Motor neuron (in vitro differentiated cells): ENCODE measurements around the gene OXNAD1. TPM values are rescaled to one million over a fixed set of nuclear protein-coding genes. Genes with fewer than 3 reads are reported as not detected.

Experiments used
- ATAC-seq, 8 experiments: fragments of 200-7000 bp; cut with Tn5 transposase; replicated peaks in 6 of 8; 2 replicates each; pipeline ENCODE4 v1.8.0; 2021; ENCODE audit warnings: mild to moderate bottlenecking in 8 of 8, moderate library complexity in 8 of 8
- H3K27ac ChIP-seq, 2 donors: fragments of 250-450 bp; sonication (Bioruptor Pico); 2 replicates each; pipeline ENCODE4 v1.9.0; 2021; ENCODE audit warnings: antibody characterized with exemption in 2 of 2, mild to moderate bottlenecking in 2 of 2, moderate library complexity in 1 of 2
- H3K4me1 ChIP-seq, 2 donors: fragments of 250-450 bp; sonication (Bioruptor Pico); replicated peaks in 1 of 2; 2 replicates each; pipeline ENCODE4 v1.6.1; 2021; ENCODE audit warnings: antibody characterized with exemption in 2 of 2, mild to moderate bottlenecking in 2 of 2, moderate library complexity in 1 of 2
- H3K4me3 ChIP-seq, 5 donors: fragments of 250-450 bp; sonication (Bioruptor Pico); 2 replicates each; pipeline ENCODE4 v1.9.0; 2021; ENCODE audit warnings: antibody characterized with exemption in 5 of 5, mild to moderate bottlenecking in 5 of 5, moderate library complexity in 4 of 5
- WGBS, 10 experiments: fragments of 450-650 bp; shearing (Covaris generic); methylation state at CpG; one replicate each; pipeline ENCODE4 v1.0.0; 2022; 5-methylcytosine and 5-hydroxymethylcytosine counted together
- in situ Hi-C, 9 experiments: fragments of 400-800 bp; cut with MboI; loops; one replicate each; pipeline ENCODE4 v1.15.0; 2021; ENCODE audit warnings: low sequenced_read_pairs in 9 of 9, low pct_unique_long_range_greater_than_20kb in 2 of 9; ENCODE audit not compliant: unreplicated experiment in 9 of 9
- total RNA-seq, 8 experiments: library from RNA; unstranded; fragments of 300-600 nt; gene quantifications; 2 replicates each; pipeline versions ENCODE4 v1.2.3 to v1.2.4, GENCODE V29; 2022

The OXNAD1 gene
- total RNA-seq, 8 experiments from 2014 or later: 10.2 to 25.2 (median 18.1) TPM

DNA sequence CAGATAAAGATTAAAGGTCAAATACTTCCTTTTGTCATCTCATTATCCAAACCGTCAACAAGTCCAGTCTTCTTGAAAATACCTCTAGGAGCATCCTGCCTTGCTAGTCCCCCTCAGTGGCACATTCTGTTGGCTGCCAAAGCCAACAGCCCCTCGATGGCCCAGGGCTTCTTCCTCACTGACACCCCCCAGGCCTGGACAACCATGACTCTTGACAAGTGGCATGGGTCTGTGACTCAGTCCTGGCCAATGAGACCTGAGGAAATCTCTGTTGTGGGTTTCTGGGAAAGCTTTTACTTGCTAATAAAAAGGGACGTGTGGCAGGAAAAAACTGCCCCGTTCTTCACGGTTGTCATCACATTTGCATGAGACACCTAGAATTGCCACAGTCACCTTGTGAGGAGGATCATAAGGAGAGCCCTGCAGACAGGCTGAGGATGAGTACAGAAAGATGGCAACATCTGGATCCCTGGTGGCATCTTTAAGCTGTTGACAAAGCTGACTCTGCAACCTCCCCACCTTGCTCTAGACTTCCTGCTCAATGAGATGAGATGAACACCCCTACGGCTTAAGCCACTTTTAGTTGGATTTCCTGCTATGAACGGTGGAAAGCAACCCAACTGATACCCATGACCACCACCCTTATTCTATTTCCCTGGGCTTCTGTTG, 81.5 kb downstream of the OXNAD1 start:
- no peak for ATAC-seq
- 84 to 100% (median 93%) methylated on average over 1 to 6 of the region's 7 CpGs; no CpG with 5 or more reads in 2 of the 10 experiments for WGBS, 10 experiments
- Histone ChIP-seq H3K27ac (no peak overlapping the region), H3K4me1 (peaks cover 4 to 10% of the 10 kb centered on the region in 2 donors), H3K4me3 (no peak overlapping the region)
- in situ Hi-C loops: no loop called here

DNA sequence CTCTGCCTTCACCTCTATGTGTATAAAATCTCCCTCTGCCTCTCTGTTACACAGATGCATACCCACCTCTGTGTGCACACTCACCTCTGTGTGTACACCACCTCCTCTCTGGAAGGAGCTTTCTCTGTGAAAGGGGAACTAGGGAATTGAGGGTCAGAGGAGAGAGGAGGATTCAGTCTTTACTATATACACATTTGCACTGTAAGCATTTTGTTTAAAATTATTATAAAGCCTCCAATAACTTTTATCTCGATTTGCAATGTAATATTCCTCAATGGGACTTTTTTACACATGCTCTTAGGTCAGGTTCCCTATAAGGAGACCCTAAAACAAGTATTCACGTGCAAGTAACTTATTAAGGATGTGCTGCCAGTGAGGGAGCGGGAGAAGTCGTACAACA, 82.5 kb downstream of the OXNAD1 start:
- no peak for ATAC-seq
- Histone ChIP-seq H3K4me1 (peaks cover 4 to 10% of the 10 kb centered on the region in 2 donors), H3K27ac (no peak overlapping the region), H3K4me3 (no peak overlapping the region)
- 80 to 100% (median 89%) methylated on average over 2 to 4 of the region's 4 CpGs; no CpG with 5 or more reads in 1 of the 10 experiments for WGBS, 10 experiments
- in situ Hi-C loops: no loop called here

DNA sequence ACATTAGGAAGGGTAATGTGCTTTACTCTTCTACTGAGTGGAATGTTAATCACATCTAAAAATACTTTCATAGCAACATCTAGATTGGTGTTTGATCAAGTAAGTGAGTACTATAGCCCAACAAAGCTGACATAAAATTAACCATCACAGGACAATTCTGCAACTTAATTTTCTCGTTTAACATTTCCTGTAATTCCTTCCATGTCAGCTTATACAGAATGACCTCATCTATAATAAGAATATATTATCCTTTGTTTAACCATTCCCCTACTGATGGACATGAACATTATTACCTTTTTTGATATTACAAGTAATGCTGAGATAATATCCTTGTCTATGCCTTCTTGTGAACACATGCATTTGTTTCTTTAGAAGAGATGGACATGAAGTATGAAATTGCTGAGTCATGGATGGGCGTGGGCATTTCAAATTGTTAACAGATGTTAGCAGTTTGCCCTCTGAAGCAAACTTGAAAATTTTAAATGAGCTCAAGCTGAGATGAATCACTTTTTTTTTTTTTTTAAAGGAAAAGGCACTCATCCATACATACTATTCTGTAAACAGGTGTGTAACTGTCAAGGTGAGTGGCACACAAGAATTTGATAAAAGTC, 85.1 kb downstream of the OXNAD1 start:
- peaks cover 1 to 8% of the 10 kb centered on the region in 2 donors for H3K4me1 ChIP-seq
- ATAC-seq: peak in 3 of 8 experiments; percentile 81 to 90 (median 85)
- H3K27ac ChIP-seq: no peak overlapping the region
- in situ Hi-C loops: no loop called here
- WGBS, 10 experiments: 0 to 93% (median 11%) methylated on average over 1 to 2 of the region's 2 CpGs; no CpG with 5 or more reads in 2 of the 10 experiments
- no peak overlapping the region for H3K4me3 ChIP-seq

DNA sequence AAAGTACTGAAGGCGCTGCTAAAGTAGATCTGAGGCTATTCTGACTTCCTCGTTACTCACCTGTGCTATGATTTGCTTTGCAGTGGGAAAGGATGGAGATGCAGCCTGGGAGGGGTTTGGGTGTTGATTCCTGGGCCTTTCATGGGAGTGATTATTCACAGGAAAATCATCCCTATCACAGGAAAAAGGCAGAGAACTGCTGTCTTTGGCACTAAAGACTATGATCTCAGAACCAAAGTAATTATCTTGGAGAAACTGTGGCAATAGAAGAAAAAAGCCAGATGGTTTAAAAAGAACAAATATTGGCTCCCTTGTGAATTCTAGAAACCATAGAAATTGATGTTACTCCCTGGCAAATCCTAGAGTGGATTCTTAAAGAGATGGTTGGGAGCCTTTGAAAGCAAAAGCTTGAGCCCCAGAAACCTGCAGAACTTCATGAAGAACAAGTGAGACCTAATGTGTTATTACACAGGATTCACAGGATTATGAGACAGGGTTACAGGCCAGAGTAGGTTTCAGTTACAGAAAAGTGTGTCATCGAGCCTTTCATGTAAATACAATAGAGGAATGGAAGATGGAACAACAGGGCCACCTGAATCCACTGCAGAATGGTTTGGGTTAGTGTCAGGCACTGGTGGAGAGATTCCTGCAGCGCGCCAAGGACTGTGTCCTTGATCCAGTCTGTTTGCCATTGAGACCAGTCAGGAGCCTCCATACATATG, 85.7 kb downstream of the OXNAD1 start:
- H3K4me3 ChIP-seq: no peak overlapping the region
- peak in 2 of 8 experiments; percentile 29 to 49 for ATAC-seq

DNA sequence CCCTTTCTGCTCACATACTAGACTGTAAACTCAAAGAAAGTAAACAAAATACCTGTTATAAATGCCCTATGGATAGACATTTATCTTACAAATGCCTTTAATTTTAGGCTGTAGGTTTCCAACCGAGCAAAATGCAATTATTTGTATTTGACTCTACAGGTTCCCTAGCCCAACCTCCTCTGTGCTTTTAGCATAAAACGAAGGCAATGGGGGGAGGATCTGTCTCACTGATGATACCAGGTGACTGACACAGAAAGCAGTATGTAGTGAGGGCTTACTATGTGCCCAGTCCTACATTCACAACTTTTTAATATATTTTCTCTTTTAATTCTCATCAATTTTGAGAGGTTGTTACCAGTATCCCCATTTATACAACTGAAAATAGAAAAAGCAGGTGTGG, 87.4 kb downstream of the OXNAD1 start:
- H3K4me3 ChIP-seq: no peak overlapping the region
- no peak for ATAC-seq
- in situ Hi-C loops: no loop called here
- H3K27ac ChIP-seq: no peak overlapping the region
- 0 to 100% (median 61%) methylated on average over 1 to 2 of the region's 2 CpGs; no CpG with 5 or more reads in 2 of the 10 experiments for WGBS, 10 experiments
- peaks cover under 1 to 5% of the 10 kb centered on the region in 2 donors for H3K4me1 ChIP-seq

More for the DNA sequence above, 85.7 kb downstream of the OXNAD1 start:
- 17 to 100% (median 93%) methylated on average over 1 to 5 of the region's 5 CpGs; no CpG with 5 or more reads in 2 of the 10 experiments for WGBS, 10 experiments
- Histone ChIP-seq H3K27ac (no peak overlapping the region), H3K4me1 (peaks cover 0 to 1% of the 10 kb centered on the region in 2 donors)
- in situ Hi-C loops: no loop called here

DNA sequence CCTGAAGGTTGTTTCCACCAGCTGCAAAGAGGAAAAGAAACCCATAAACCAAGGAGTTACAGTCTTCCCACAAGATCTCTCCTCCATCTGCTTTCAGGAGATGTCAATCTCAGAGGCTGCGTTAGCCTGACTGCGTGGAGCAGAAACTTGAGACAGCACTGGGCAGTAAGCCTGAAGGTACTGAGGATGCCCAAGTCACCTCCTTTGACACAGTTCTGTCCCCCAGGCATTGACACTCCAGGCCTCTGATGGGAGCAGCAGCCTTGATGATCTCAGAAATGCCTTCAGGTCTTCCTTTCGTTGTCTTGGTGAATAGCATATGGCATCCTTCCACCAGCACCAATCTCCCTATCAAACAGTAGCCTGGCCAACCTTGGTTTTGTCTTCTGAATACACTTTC, 89.3 kb downstream of the OXNAD1 start:
- WGBS, 10 experiments: 83 to 100% (median 100%) methylated on average over 1 to 2 of the region's 3 CpGs; no CpG with 5 or more reads in 4 of the 10 experiments
- ATAC-seq: peak in 1 of 8 experiments; percentile 46
- in situ Hi-C loops: no loop called here
- Histone ChIP-seq H3K27ac (no peak overlapping the region), H3K4me1 (peaks cover 2 to 7% of the 10 kb centered on the region in 2 donors), H3K4me3 (no peak overlapping the region)

Other genes starting within 250 kb of the OXNAD1 start
- gene GALNT15, start 90.5 kb upstream of the OXNAD1 start, total RNA-seq: 10 to 100 TPM in 1 of 8 experiments, 1 to 10 TPM in 2, under 1 TPM in 4, not detected in 1; 0.23 to 41.3 (median 0.70) TPM
- gene DPH3, start 269 bp upstream of the OXNAD1 start, total RNA-seq: 10 to 100 TPM; 10.6 to 37.5 (median 20.3) TPM
- gene RFTN1, start 248.5 kb downstream of the OXNAD1 start, total RNA-seq: 10 to 100 TPM in 4 of 8 experiments, 1 to 10 TPM in 4; 2.4 to 27.9 (median 6.7) TPM